A549 (cell line): ENCODE results near the gene FBH1.

Source experiments
- CBX2 ChIP-seq: fragments of 200-600 bp; sonication (generic); IDR thresholded peaks from 2 replicates; pipeline ENCODE4 v1.6.1; 2016; ENCODE audit warnings: low read depth, mild to moderate bottlenecking, borderline replicate concordance
- CTCF ChIP-seq: fragments of >200 bp; sonication (Bioruptor Twin); formaldehyde crosslinking; IDR thresholded peaks from 3 replicates; pipeline ENCODE4 v1.5.1; 2016
- HMGXB4 ChIP-seq: fragments of 250-450 bp; sonication (Bioruptor Pico); IDR thresholded peaks from 2 replicates; pipeline ENCODE4 v1.5.0; 2021; ENCODE audit warnings: mild to moderate bottlenecking, moderate library complexity, borderline replicate concordance
- PHF8 ChIP-seq: fragments of 200-600 bp; sonication (generic); IDR thresholded peaks from 2 replicates; pipeline ENCODE4 v1.6.1; 2016; ENCODE audit warnings: low read depth, mild to moderate bottlenecking, antibody characterized with exemption, moderate library complexity, borderline replicate concordance
- REST ChIP-seq: fragments of 200-600 bp; sonication (generic); IDR thresholded peaks from 2 replicates; pipeline ENCODE4 v1.6.1; 2016; ENCODE audit warnings: antibody characterized with exemption, mild to moderate bottlenecking, moderate library complexity

DNA sequence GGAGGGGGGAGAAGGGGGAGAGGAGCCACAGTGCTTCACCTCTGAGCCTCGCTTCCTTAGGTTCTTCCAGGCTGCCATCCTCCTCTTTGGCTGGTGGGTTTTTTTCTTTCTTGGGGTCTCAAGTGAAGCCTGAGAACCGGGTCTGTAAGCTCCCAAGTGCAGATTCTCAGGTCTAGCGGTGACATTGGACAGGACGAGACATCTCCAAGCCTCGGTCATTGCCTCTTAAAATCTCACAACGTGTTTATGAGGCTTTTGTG, 88.1 kb downstream of the FBH1 start:
- TF ChIP-seq REST (no peak), PHF8 (no peak), CTCF (no peak), CBX2 (no peak), HMGXB4 (CRISPR knock-in tag) (no peak)
